Cerebellar cortex (tissue), 1 donor: ENCODE data around the gene ARHGEF10L.
"Not testable (repeated sequence)": the region's sequence is repeated elsewhere in the genome, so short reads cannot be mapped to it uniquely, and the experiment has no call there.

Source experiments
- DNase-seq: peaks from one replicate; pipeline ENCODE4 v3.0.0-alpha.2; 2015; ENCODE audit warnings: low spot score

ARHGEF10L gene

GRCh38 chr1:17539477-17540254, at the start of gene ARHGEF10L:
Gene ARHGEF10L, plus strand, starts transcription at chr1:17539698. Its CDS starts 40,898 bp downstream, at chr1:17580596.
- DNase-seq, result peak; percentile 41

GRCh38 chr1:17489768-17490417, 49.6 kb upstream of the ARHGEF10L start:
- DNase-seq, result not testable (repeated sequence)

- not testable (repeated sequence) for DNase-seq
These were observed 48.8 kb upstream of the ARHGEF10L start for GRCh38 chr1:17490667-17491066.

- peak; percentile 79 for DNase-seq
These were observed 45.3 kb upstream of the ARHGEF10L start for GRCh38 chr1:17494114-17494729.

- no peak for DNase-seq
These were observed 43.1 kb upstream of the ARHGEF10L start for GRCh38 chr1:17496419-17496818.

- DNase-seq, result no peak
These were observed 41.3 kb upstream of the ARHGEF10L start for GRCh38 chr1:17498214-17498613.

GRCh38 chr1:17502326-17502778, 37.1 kb upstream of the ARHGEF10L start:
- DNase-seq, result peak; percentile 87

- DNase-seq, result no peak
These were observed 36.4 kb upstream of the ARHGEF10L start for GRCh38 chr1:17503146-17503545.

- not testable (repeated sequence) for DNase-seq
These were observed 32.3 kb upstream of the ARHGEF10L start for GRCh38 chr1:17507200-17507599.

GRCh38 chr1:17507915-17508314, 31.6 kb upstream of the ARHGEF10L start:
- DNase-seq, result no peak

- no peak for DNase-seq
These were observed 30.1 kb upstream of the ARHGEF10L start for GRCh38 chr1:17509363-17509762.

- DNase-seq, result no peak
These were observed 29.4 kb upstream of the ARHGEF10L start for GRCh38 chr1:17510138-17510537.

GRCh38 chr1:17511188-17511587, 28.3 kb upstream of the ARHGEF10L start:
- no peak for DNase-seq

- DNase-seq, result no peak
These were observed 26.4 kb upstream of the ARHGEF10L start for GRCh38 chr1:17513131-17513530.

- DNase-seq, result no peak
These were observed 24.7 kb upstream of the ARHGEF10L start for GRCh38 chr1:17514776-17515175.

GRCh38 chr1:17515902-17516301, 23.6 kb upstream of the ARHGEF10L start:
- DNase-seq, result no peak

- DNase-seq, result no peak
These were observed 22.9 kb upstream of the ARHGEF10L start for GRCh38 chr1:17516303-17517214.

- DNase-seq, result no peak
These were observed 19.5 kb upstream of the ARHGEF10L start for GRCh38 chr1:17520041-17520440.

GRCh38 chr1:17520473-17521319, 18.8 kb upstream of the ARHGEF10L start:
- no peak for DNase-seq

- no peak for DNase-seq
These were observed 17.4 kb upstream of the ARHGEF10L start for GRCh38 chr1:17521946-17522612.
